H1 (cell line): ENCODE results near the gene PYGB. TPM values are rescaled to one million over a fixed set of nuclear protein-coding genes. Genes with fewer than 3 reads are reported as not detected.

Source experiments
- CTCF ChIA-PET: fragments of 300-600 bp; sonication (Branson Sonifier 250); formaldehyde crosslinking; loops from one replicate; lab custom pipeline; 2021; ENCODE audit not compliant: partially characterized antibody; lab: Charles Lee
- POLR2A ChIA-PET: fragments of 300-600 bp; sonication (Branson Sonifier 250); formaldehyde crosslinking; loops from one replicate; lab custom pipeline; 2021; ENCODE audit warnings: inconsistent platforms; ENCODE audit not compliant: partially characterized antibody; lab: Charles Lee
- DNase-seq, 2 experiments: peaks; one replicate each; pipeline versions ENCODE4 v3.0.0 to v3.0.0-alpha.2; 2010 to 2022; ENCODE audit warnings: low spot score in 2 of 2, low read depth in 1 of 2, mixed read lengths in 1 of 2
- FAIRE-seq: peaks from 2 replicates; lab custom pipeline; 2011; peaks lifted over from hg19 to GRCh38; lab: Jason Lieb, UNC
- H2AFZ ChIP-seq: 2 replicates; pipeline ENCODE4 v1.8.1; 2012; ENCODE audit warnings: low read length, inconsistent platforms
- H2AK5ac ChIP-seq: 2 replicates; pipeline ENCODE4 v1.6.1; 2013; ENCODE audit warnings: low read depth, low read length
- H2BK120ac ChIP-seq: replicated peaks from 2 replicates; pipeline ENCODE3; 2013; ENCODE audit warnings: low read depth, low read length, inconsistent platforms
- H2BK12ac ChIP-seq: 2 replicates; pipeline ENCODE4 v1.6.1; 2013; ENCODE audit warnings: low read depth, low read length
- H2BK15ac ChIP-seq: 2 replicates; pipeline ENCODE4 v1.6.1; 2013; ENCODE audit warnings: low read length
- H2BK20ac ChIP-seq: 2 replicates; pipeline ENCODE4 v1.6.1; 2013; ENCODE audit warnings: low read length
- H2BK5ac ChIP-seq: 2 replicates; pipeline ENCODE4 v1.6.1; 2013; ENCODE audit warnings: low read depth, low read length
- H3K14ac ChIP-seq: 2 replicates; pipeline ENCODE4 v1.6.1; 2013; ENCODE audit warnings: inconsistent platforms; ENCODE audit not compliant: insufficient read length
- H3K18ac ChIP-seq: 2 replicates; pipeline ENCODE4 v1.6.1; 2013; ENCODE audit warnings: low read length; ENCODE audit errors: extremely low read depth
- H3K23ac ChIP-seq: 2 replicates; pipeline ENCODE4 v1.6.1; 2013; ENCODE audit warnings: inconsistent platforms; ENCODE audit not compliant: insufficient read length
- H3K23me2 ChIP-seq: 2 replicates; pipeline ENCODE4 v1.6.1; 2013; ENCODE audit warnings: low read depth, low read length
- H3K27ac ChIP-seq: 2 replicates; pipeline ENCODE4 v1.6.1; 2011; ENCODE audit warnings: low read depth, low read length, inconsistent platforms
- H3K27me3 ChIP-seq, 4 experiments: replicated peaks in 1 of 4; 1 replicate in 1 of 4; 2 replicates in 3 of 4; pipeline versions ENCODE4 v1.6.1 to v1.8.1; 2011 to 2013; ENCODE audit warnings: low read length in 3 of 4, mild to moderate bottlenecking in 3 of 4, inconsistent platforms in 2 of 4, mixed read lengths in 2 of 4, moderate library complexity in 1 of 4; ENCODE audit not compliant: control insufficient read depth in 3 of 4, insufficient read depth in 3 of 4; ENCODE audit errors: extremely low read depth in 1 of 4
- H3K36me3 ChIP-seq, 4 experiments: 2 replicates each; pipeline versions ENCODE4 v1.6.1 to v1.8.1; 2011 to 2013; ENCODE audit warnings: mild to moderate bottlenecking in 4 of 4, low read length in 3 of 4, moderate library complexity in 2 of 4, control low read depth in 1 of 4, inconsistent platforms in 1 of 4; ENCODE audit not compliant: insufficient read depth in 4 of 4, control insufficient read depth in 2 of 4
- H3K4ac ChIP-seq: replicated peaks from 2 replicates; pipeline ENCODE3; 2013; ENCODE audit warnings: low read length, low read depth, mixed read lengths, inconsistent platforms; ENCODE audit not compliant: insufficient read length
- H3K4me1 ChIP-seq, 4 experiments: replicated peaks in 1 of 4; 1 replicate in 1 of 4; 2 replicates in 3 of 4; pipeline versions ENCODE4 v1.6.1 to v1.8.1; 2011 to 2013; ENCODE audit warnings: low read length in 3 of 4, inconsistent platforms in 2 of 4, mixed read lengths in 1 of 4; ENCODE audit not compliant: insufficient read depth in 4 of 4, control insufficient read depth in 3 of 4
- H3K4me2 ChIP-seq, 2 experiments: 2 replicates each; pipeline versions ENCODE4 v1.6.1 to v1.8.1; 2011 to 2013; ENCODE audit warnings: low read depth in 2 of 2, low read length in 2 of 2, control low read depth in 1 of 2, inconsistent platforms in 1 of 2, mild to moderate bottlenecking in 1 of 2; ENCODE audit not compliant: insufficient read depth in 1 of 2
- H3K4me3 ChIP-seq, 4 experiments: fragments of 200-600, 300-600 bp in 1 of 4; sonication (generic), shearing (Covaris generic), sonication (Bioruptor Twin) in 1 of 4; 2 replicates each; pipeline versions ENCODE4 v1.5.1 to v1.8.1; 2011 to 2016; ENCODE audit warnings: low read length in 4 of 4, low read depth in 3 of 4, control low read depth in 2 of 4, inconsistent platforms in 2 of 4, mild to moderate bottlenecking in 2 of 4, mixed read lengths in 1 of 4, moderate library complexity in 1 of 4; ENCODE audit not compliant: insufficient read depth in 2 of 4; ENCODE audit errors: extremely low read depth in 1 of 4
- H3K56ac ChIP-seq: replicated peaks from 2 replicates; pipeline ENCODE3; 2013; ENCODE audit warnings: low read depth, mild to moderate bottlenecking, mixed read lengths, low read length, inconsistent platforms; ENCODE audit not compliant: insufficient read length
- H3K79me1 ChIP-seq: 2 replicates; pipeline ENCODE4 v1.6.1; 2013; ENCODE audit warnings: low read depth, low read length, control low read depth
- H3K79me2 ChIP-seq, 2 experiments: 2 replicates each; pipeline versions ENCODE4 v1.6.1 to v1.8.1; 2012 to 2013; ENCODE audit warnings: low read length in 2 of 2, mild to moderate bottlenecking in 2 of 2, inconsistent platforms in 1 of 2; ENCODE audit not compliant: insufficient read depth in 2 of 2, control insufficient read depth in 1 of 2
- H3K9ac ChIP-seq, 4 experiments: replicated peaks in 1 of 4; 1 replicate in 1 of 4; 2 replicates in 3 of 4; pipeline versions ENCODE4 v1.6.1 to v1.8.1; 2011 to 2013; ENCODE audit warnings: low read depth in 3 of 4, low read length in 3 of 4, control low read depth in 2 of 4, mild to moderate bottlenecking in 2 of 4, moderate library complexity in 2 of 4, inconsistent platforms in 1 of 4; ENCODE audit errors: extremely low read depth in 1 of 4
- H3K9me3 ChIP-seq, 2 experiments: 2 replicates each; pipeline versions ENCODE4 v1.6.1 to v1.8.1; 2012 to 2013; ENCODE audit warnings: mild to moderate bottlenecking in 2 of 2, moderate library complexity in 2 of 2, control low read depth in 1 of 2, inconsistent platforms in 1 of 2, low read depth in 1 of 2, low read length in 1 of 2, mixed read lengths in 1 of 2; ENCODE audit not compliant: insufficient read depth in 2 of 2
- H4K20me1 ChIP-seq, 2 experiments: replicated peaks in 1 of 2; 2 replicates each; pipeline versions ENCODE3 to v1.8.1; 2011 to 2013; ENCODE audit warnings: inconsistent platforms in 2 of 2, low read length in 2 of 2, mild to moderate bottlenecking in 1 of 2; ENCODE audit not compliant: insufficient read depth in 2 of 2, control insufficient read depth in 1 of 2
- H4K5ac ChIP-seq: 2 replicates; pipeline ENCODE4 v1.6.1; 2013; ENCODE audit warnings: low read length, low read depth, mixed read lengths, inconsistent platforms; ENCODE audit not compliant: insufficient read length
- H4K8ac ChIP-seq: 2 replicates; pipeline ENCODE4 v1.8.0; 2013; ENCODE audit warnings: mild to moderate bottlenecking, moderate library complexity, low read length, inconsistent platforms; ENCODE audit not compliant: insufficient read depth; ENCODE audit errors: extremely low read depth
- H4K91ac ChIP-seq: replicated peaks from 2 replicates; pipeline ENCODE3; 2013; ENCODE audit warnings: low read length, mixed read lengths, inconsistent platforms; ENCODE audit not compliant: insufficient read length
- CHD2 ChIP-seq: IDR thresholded peaks from 2 replicates; pipeline ENCODE4 v1.6.1; 2012; ENCODE audit warnings: low read length, improper control_type of control experiment
- TCF12 ChIP-seq: IDR thresholded peaks from 2 replicates; pipeline ENCODE4 v1.6.1; 2011; ENCODE audit warnings: low read depth, mild to moderate bottlenecking, low read length
- TEAD4 ChIP-seq: IDR thresholded peaks from 2 replicates; pipeline ENCODE4 v1.6.1; 2012; ENCODE audit warnings: low read depth, low read length, inconsistent platforms, mixed read lengths
- WGBS, 2 experiments: shearing (Covaris generic) in 1 of 2; methylation state at CpG; one replicate each; pipeline versions ENCODE4 v1.1.6 to v1.1.7; 2013 to 2015; ENCODE audit warnings: low lambda C conversion rate in 2 of 2, mixed read lengths in 2 of 2, inconsistent platforms in 1 of 2, low coverage in 1 of 2, missing lambda C conversion rate in 1 of 2; ENCODE audit not compliant: insufficient replicate concordance in 2 of 2, insufficient coverage in 1 of 2, insufficient read length in 1 of 2; ENCODE audit errors: extremely low coverage in 1 of 2, missing lambda C conversion rate in 1 of 2; 5-methylcytosine and 5-hydroxymethylcytosine counted together
- polyA plus RNA-seq, 7 experiments: library from polyadenylated mRNA; depleted of rRNA in 3 of 7; stranded (reverse) in 5 of 7; unstranded in 2 of 7; fragments of >200 nt in 5 of 7; fragments of 200-250 nt in 2 of 7; gene quantifications; 1 replicate in 5 of 7; 2 replicates in 1 of 7; 4 replicates in 1 of 7; pipeline versions ENCODE4 v1.2.1 to v1.2.3, GENCODE V29; 2011 to 2013; ENCODE audit warnings: missing spikeins in 2 of 7, mixed read lengths in 2 of 7
- total RNA-seq: library from RNA; stranded (reverse); fragmentation: NEBNext Ultra II Directional; extraction: Animal tissue kit (Norgen Biotek cat#: 25700); gene quantifications from 2 replicates; pipeline ENCODE4 v1.2.1, GENCODE V29; 2021

PYGB gene
- total and polyA plus RNA-seq, 2 of the 8 experiments (the other 6 are each of a cell fraction or from before 2014, with no cell fraction given): 26.6 to 56.0 TPM

DNA sequence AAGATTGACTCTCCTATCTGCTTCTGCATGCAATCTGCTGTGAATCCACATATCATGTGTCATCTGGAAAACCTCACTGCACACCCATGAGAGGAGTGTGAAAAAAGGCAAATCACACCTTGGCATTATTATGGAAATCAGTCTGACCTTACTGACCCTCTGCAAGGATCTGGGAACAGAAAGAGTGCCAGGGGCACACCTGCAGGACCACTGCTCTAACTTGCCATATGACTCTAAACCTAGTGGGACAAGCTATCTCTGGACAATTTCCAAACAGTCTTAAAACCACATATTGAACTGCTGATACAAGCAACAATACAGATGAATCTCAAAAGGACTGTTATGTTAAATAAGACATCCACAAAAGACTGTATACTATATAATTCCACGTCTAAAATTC lies 92.5 kb downstream of the PYGB start:
- H3K27ac ChIP-seq: no peak overlapping the region
- no peak overlapping the region for H3K4ac ChIP-seq
- no peak overlapping the region for H2BK120ac ChIP-seq
- TF ChIP-seq TCF12 (peak; percentile 84; the same call in 1 of the 2 replicates), CHD2 (no peak), TEAD4 (no peak)
- H2BK15ac ChIP-seq: no peak overlapping the region
- peaks cover 5 to 13% of the 10 kb centered on the region in 2 experiments for H4K20me1 ChIP-seq
- POLR2A ChIA-PET: interaction anchor here (0.6 to 2.4 kb wide), 3 partner anchors 67 to 315 kb away, joined by 3 to 13 read pairs (median 3); partner anchors contain the start of gene GINS1
- WGBS, 2 experiments: 91% methylated on average over 1 of the region's 1 CpG; no CpG with 5 or more reads in 1 of the 2 experiments
- H3K56ac ChIP-seq: no peak overlapping the region
- H3K9ac ChIP-seq: no peak overlapping the region
- H3K79me2 ChIP-seq: peaks cover 0 to 71% of the 10 kb centered on the region in 2 experiments; a peak in 2 of 4 replicates
- no peak overlapping the region for H4K5ac ChIP-seq
- H3K79me1 ChIP-seq: peaks cover 13% of the 10 kb centered on the region
- H2AFZ ChIP-seq: no peak overlapping the region
- no peak overlapping the region for H2AK5ac ChIP-seq
- no peaks in the 10 kb centered on the region for H3K23me2 ChIP-seq
- H2BK12ac ChIP-seq: no peak overlapping the region
- no peaks in the 10 kb centered on the region for H3K36me3 ChIP-seq
- H3K4me2 ChIP-seq: no peak overlapping the region
- FAIRE-seq (no peak), DNase-seq (no peak)
- H2BK5ac ChIP-seq: no peak overlapping the region
- H3K23ac ChIP-seq: no peak overlapping the region
- H2BK20ac ChIP-seq: no peak overlapping the region
- H3K27me3 ChIP-seq: no peaks in the 10 kb centered on the region
- H3K4me3 ChIP-seq: no peak overlapping the region
- peaks cover 0 to 9% (median 4%) of the 10 kb centered on the region in 4 experiments; a peak in 4 of 7 replicates for H3K4me1 ChIP-seq
- H3K14ac ChIP-seq: no peak overlapping the region
- no peaks in the 10 kb centered on the region for H3K9me3 ChIP-seq
- H4K8ac ChIP-seq: no peak overlapping the region
- H4K91ac ChIP-seq: no peak overlapping the region
- no peak overlapping the region for H3K18ac ChIP-seq
- CTCF ChIA-PET: interaction anchor here (1.5 to 3.4 kb wide), 3 partner anchors 11 to 59 kb away, joined by 3 to 23 read pairs (median 4); no protein-coding TSS in a partner anchor
